DOHH2 (cell line): ENCODE data around the gene VPS37C.

ENCODE experiments used
- H3F3A ChIP-seq: fragments of 200-600 bp; sonication (generic), shearing (Covaris generic); 2 replicates; pipeline ENCODE4 v1.6.0; 2016; ENCODE audit warnings: antibody characterized with exemption, mild to moderate bottlenecking; ENCODE audit not compliant: control insufficient read depth, insufficient read depth
- H3K27ac ChIP-seq: fragments of 200-600 bp; sonication (generic); 2 replicates; pipeline ENCODE4 v1.5.1; 2014; ENCODE audit warnings: low read depth, mild to moderate bottlenecking, low read length, moderate library complexity
- H3K27me3 ChIP-seq: fragments of 200-600 bp; sonication (generic); 2 replicates; pipeline ENCODE4 v1.6.1; 2014; ENCODE audit warnings: mild to moderate bottlenecking, low read length, mixed read lengths; ENCODE audit not compliant: control insufficient read depth
- H3K36me3 ChIP-seq: fragments of 200-600 bp; sonication (generic); 2 replicates; pipeline ENCODE4 v1.6.1; 2014; ENCODE audit warnings: mild to moderate bottlenecking, low read length, moderate library complexity, mixed read lengths; ENCODE audit not compliant: control insufficient read depth
- H3K4me1 ChIP-seq: fragments of 200-600 bp; sonication (generic); 2 replicates; pipeline ENCODE4 v1.6.1; 2014; ENCODE audit warnings: mild to moderate bottlenecking, low read length, mixed read lengths; ENCODE audit not compliant: control insufficient read depth
- H3K4me2 ChIP-seq: fragments of 200-600 bp; sonication (generic); 2 replicates; pipeline ENCODE4 v1.6.0; 2014; ENCODE audit warnings: mild to moderate bottlenecking, low read length, moderate library complexity
- H3K4me3 ChIP-seq: fragments of 200-600 bp; sonication (generic); 2 replicates; pipeline ENCODE4 v1.5.1; 2014; ENCODE audit warnings: mild to moderate bottlenecking, low read length, mixed read lengths
- H3K79me2 ChIP-seq: fragments of 200-600 bp; sonication (generic); 2 replicates; pipeline ENCODE4 v1.6.1; 2014; ENCODE audit warnings: mild to moderate bottlenecking, low read length, mixed read lengths; ENCODE audit not compliant: control insufficient read depth
- H3K9me2 ChIP-seq: fragments of 200-600 bp; sonication (generic); replicated peaks from 2 replicates; pipeline ENCODE4 v1.6.1; 2014; ENCODE audit warnings: mild to moderate bottlenecking, low read length, mixed read lengths; ENCODE audit not compliant: control insufficient read depth
- H3K9me3 ChIP-seq: fragments of 200-600 bp; sonication (generic); 2 replicates; pipeline ENCODE4 v1.6.1; 2014; ENCODE audit warnings: antibody characterized with exemption, low read length, mixed read lengths; ENCODE audit not compliant: control insufficient read depth, insufficient read depth
- H4K20me1 ChIP-seq: fragments of 200-600 bp; sonication (generic); 2 replicates; pipeline ENCODE4 v1.6.0; 2014; ENCODE audit warnings: low read depth, mild to moderate bottlenecking, antibody characterized with exemption, low read length, moderate library complexity; ENCODE audit not compliant: control insufficient read depth, insufficient read depth
- CTCF ChIP-seq: fragments of 200-600 bp; sonication (generic); IDR thresholded peaks from one replicate; pipeline ENCODE4 v1.5.1; 2014; ENCODE audit warnings: antibody characterized with exemption, mild to moderate bottlenecking, low read depth, low read length; ENCODE audit not compliant: poor library complexity, severe bottlenecking
- EZH2phosphoT487 ChIP-seq: fragments of 200-600 bp; sonication (generic); IDR thresholded peaks from 2 replicates; pipeline ENCODE4 v1.6.1; 2017; ENCODE audit warnings: borderline replicate concordance, mild to moderate bottlenecking, antibody characterized with exemption, low read length, moderate library complexity, mixed read lengths

VPS37C gene

GRCh38 chr11:61092908-61093763, 68.1 kb downstream of the VPS37C start:
- no peak overlapping the region for H3K4me3 ChIP-seq
- H3K4me1 ChIP-seq = peaks cover 36% of the 10 kb centered on the region
- H3K27me3 ChIP-seq = no peaks in the 10 kb centered on the region
- no peak overlapping the region for H3K27ac ChIP-seq
- H3K9me3 ChIP-seq = no peaks in the 10 kb centered on the region
- H3K36me3 ChIP-seq = no peaks in the 10 kb centered on the region
- H3K79me2 ChIP-seq = no peaks in the 10 kb centered on the region
- no peaks in the 10 kb centered on the region for H4K20me1 ChIP-seq
- TF ChIP-seq CTCF (no peak), EZH2phosphoT487 (no peak)
- no peak overlapping the region for H3K4me2 ChIP-seq
- no peaks in the 10 kb centered on the region for H3F3A ChIP-seq
- no peaks in the 10 kb centered on the region for H3K9me2 ChIP-seq

- Histone ChIP-seq H3K4me1 (peaks cover 38% of the 10 kb centered on the region), H3K36me3 (no peaks in the 10 kb centered on the region), H3K4me2 (peak overlapping the region; percentile 58), H3K27me3 (no peaks in the 10 kb centered on the region), H3K27ac (no peak overlapping the region), H3K9me3 (no peaks in the 10 kb centered on the region), H3F3A (no peaks in the 10 kb centered on the region), H3K9me2 (no peaks in the 10 kb centered on the region), H3K79me2 (no peaks in the 10 kb centered on the region), H3K4me3 (0 out of 2 replicates have a peak overlapping the region, but pooled peaks have one; percentile 20), H4K20me1 (no peaks in the 10 kb centered on the region)
- TF ChIP-seq EZH2phosphoT487 (no peak), CTCF (no peak)
These were observed 68.9 kb downstream of the VPS37C start for GRCh38 chr11:61092280-61092766.

GRCh38 chr11:61091373-61092279, 69.6 kb downstream of the VPS37C start:
- H3K4me1 ChIP-seq = peaks cover 38% of the 10 kb centered on the region
- H3K9me2 ChIP-seq = no peaks in the 10 kb centered on the region
- H3K4me3 ChIP-seq = 0 out of 2 replicates have a peak overlapping the region, but pooled peaks have one; percentile 20
- H3K27me3 ChIP-seq = no peaks in the 10 kb centered on the region
- no peaks in the 10 kb centered on the region for H3F3A ChIP-seq
- no peaks in the 10 kb centered on the region for H3K79me2 ChIP-seq
- H3K9me3 ChIP-seq = no peaks in the 10 kb centered on the region
- no peaks in the 10 kb centered on the region for H4K20me1 ChIP-seq
- H3K4me2 ChIP-seq = peak overlapping the region; percentile 58
- H3K27ac ChIP-seq = no peak overlapping the region
- H3K36me3 ChIP-seq = no peaks in the 10 kb centered on the region
- TF ChIP-seq CTCF = no peak
- TF ChIP-seq EZH2phosphoT487 = no peak
